HepG2 (cell line): ENCODE measurements around the gene ANO1. TPM values are rescaled to one million over a fixed set of nuclear protein-coding genes. Genes with fewer than 3 reads are reported as not detected.

Experiments
- ATAC-seq: fragments of 200-7000 bp; cut with Tn5 transposase; 3 replicates; pipeline ENCODE4 v1.9.1; 2020; ENCODE audit warnings: mild to moderate bottlenecking, moderate library complexity
- BruUV-seq: library from RNA; stranded (reverse); fragments of 400-500 nt; replicated peaks from 2 replicates; lab custom pipeline; 2021; lab: Mats Ljungman, UMichigan
- CTCF ChIA-PET: fragments of 300-600 bp; formaldehyde crosslinking; extraction: SDS; loops from one replicate; lab custom pipeline; 2021; ENCODE audit warnings: low total read pairs, inconsistent platforms, low intra/inter-chr PET ratio; lab: Yijun Ruan, JAX
- POLR2A ChIA-PET: fragments of 350-600 bp; sonication (Branson Sonifier 250); formaldehyde crosslinking; loops from one replicate; lab custom pipeline; 2020; ENCODE audit warnings: antibody characterized with exemption, inconsistent platforms; lab: Yijun Ruan, JAX
- DNase-seq: peaks from one replicate; pipeline ENCODE4 v3.0.0-alpha.2; 2015; ENCODE audit warnings: low spot score
- FAIRE-seq: peaks from 3 replicates; lab custom pipeline; 2011; peaks lifted over from hg19 to GRCh38; lab: Jason Lieb, UNC
- H2AFZ ChIP-seq: one replicate; pipeline ENCODE4 v1.6.1; 2011; ENCODE audit warnings: low read length, inconsistent platforms
- H3K27ac ChIP-seq: fragments of 300-600 bp; 3 replicates; pipeline ENCODE4 v1.8.0; 2011; ENCODE audit warnings: mixed run types, mild to moderate bottlenecking, mixed read lengths, low read length, inconsistent platforms; ENCODE audit not compliant: insufficient read depth; ENCODE audit errors: extremely low read length
- H3K27me3 ChIP-seq, 2 experiments: fragments of 200-600 bp in 1 of 2; 2 replicates in 1 of 2; 3 replicates in 1 of 2; pipeline versions ENCODE4 v1.6.0 to v1.8.0; 2011; ENCODE audit warnings: low read length in 2 of 2, mild to moderate bottlenecking in 2 of 2, moderate library complexity in 2 of 2, inconsistent platforms in 1 of 2; ENCODE audit not compliant: insufficient read depth in 2 of 2, control insufficient read depth in 1 of 2
- H3K36me3 ChIP-seq, 2 experiments: fragments of 200-600 bp in 1 of 2; replicated peaks in 1 of 2; 2 replicates in 1 of 2; 3 replicates in 1 of 2; pipeline versions ENCODE4 v1.5.1 to v1.8.0; 2011; ENCODE audit warnings: low read length in 2 of 2, inconsistent platforms in 1 of 2; ENCODE audit not compliant: insufficient read depth in 2 of 2, control insufficient read depth in 1 of 2
- H3K4me1 ChIP-seq: 2 replicates; pipeline ENCODE4 v1.5.1; 2012; ENCODE audit warnings: low read length, inconsistent platforms; ENCODE audit not compliant: insufficient read depth
- H3K4me2 ChIP-seq: 2 replicates; pipeline ENCODE4 v1.6.0; 2011; ENCODE audit warnings: low read depth, low read length, inconsistent platforms
- H3K4me3 ChIP-seq, 3 experiments: fragments of 200-600 bp in 1 of 3; sonication (generic), shearing (Covaris generic) in 1 of 3; replicated peaks in 1 of 3; 2 replicates each; pipeline ENCODE4 v1.5.1; 2011 to 2016; ENCODE audit warnings: low read length in 3 of 3, inconsistent platforms in 2 of 3, low read depth in 2 of 3, mild to moderate bottlenecking in 2 of 3, control low read depth in 1 of 3, mixed read lengths in 1 of 3; ENCODE audit not compliant: insufficient read depth in 1 of 3
- H3K79me2 ChIP-seq: one replicate; pipeline ENCODE4 v1.6.1; 2011; ENCODE audit warnings: low read length, inconsistent platforms; ENCODE audit not compliant: insufficient read depth
- H3K9ac ChIP-seq: 2 replicates; pipeline ENCODE4 v1.6.0; 2011; ENCODE audit warnings: mild to moderate bottlenecking, low read depth, low read length, inconsistent platforms; ENCODE audit not compliant: insufficient read depth
- H3K9me3 ChIP-seq: 2 replicates; pipeline ENCODE4 v1.5.1; 2012; ENCODE audit warnings: mild to moderate bottlenecking, low read length
- H4K20me1 ChIP-seq: 2 replicates; pipeline ENCODE4 v1.6.0; 2011; ENCODE audit warnings: inconsistent platforms, mild to moderate bottlenecking, low read length, moderate library complexity; ENCODE audit not compliant: insufficient read depth
- BRD4 ChIP-seq: sonication (generic); formaldehyde crosslinking; IDR thresholded peaks from 2 replicates; pipeline ENCODE4 v1.4.0; 2020; ENCODE audit warnings: missing genetic modification reagents
- CENPX ChIP-seq: sonication (generic); formaldehyde crosslinking; IDR thresholded peaks from 2 replicates; pipeline ENCODE4 v1.9.0; 2021; ENCODE audit warnings: mild to moderate bottlenecking, missing genetic modification reagents, moderate library complexity
- SP140L ChIP-seq: sonication (generic); formaldehyde crosslinking; IDR thresholded peaks from 2 replicates; pipeline ENCODE4 v1.4.0; 2020; ENCODE audit warnings: missing genetic modification reagents, borderline replicate concordance
- SYNCRIP ChIP-seq: fragments of 200-400 bp; formaldehyde crosslinking; IDR thresholded peaks from 2 replicates; pipeline ENCODE4 v1.6.1; 2018; ENCODE audit warnings: mild to moderate bottlenecking, low read depth, low read length; ENCODE audit not compliant: insufficient read depth
- TBX3 ChIP-seq: fragments of 450-650 bp; IDR thresholded peaks from 2 replicates; pipeline ENCODE4 v1.6.1; 2017; ENCODE audit warnings: antibody characterized with exemption, mild to moderate bottlenecking, inconsistent platforms, borderline replicate concordance
- ZFP82 ChIP-seq: sonication (generic); formaldehyde crosslinking; IDR thresholded peaks from 2 replicates; pipeline ENCODE4 v1.5.1; 2020; ENCODE audit warnings: mild to moderate bottlenecking, missing genetic modification reagents, borderline replicate concordance
- ZKSCAN5 ChIP-seq: sonication (generic); formaldehyde crosslinking; IDR thresholded peaks from 2 replicates; pipeline ENCODE4 v1.5.1; 2020; ENCODE audit warnings: mild to moderate bottlenecking, missing genetic modification reagents
- WGBS: methylation state at CpG from one replicate; pipeline ENCODE4 v1.1.6; 2017; ENCODE audit warnings: low lambda C conversion rate; 5-methylcytosine and 5-hydroxymethylcytosine counted together
- in situ Hi-C: cut with HindIII; loops from 2 replicates; pipeline ENCODE4 v1.10.0; 2017; ENCODE audit warnings: low pct_unique_long_range_greater_than_20kb; ENCODE audit not compliant: extremely low pct_ligation_motif_present
- intact Hi-C: fragments of 100-400 bp; cut with micrococcal nuclease; formaldehyde crosslinking; loops from one replicate; pipeline ENCODE4 v1.10.0; 2022; ENCODE audit not compliant: unreplicated experiment
- polyA plus RNA-seq, 8 experiments: library from polyadenylated mRNA; depleted of rRNA in 3 of 8; stranded (reverse) in 7 of 8; unstranded in 1 of 8; fragments of >200 nt; fragmentation: Illumina TruSeq in 4 of 8; extraction: Trizol in 4 of 8; gene quantifications; 2 replicates each; pipeline versions ENCODE4 v1.2.1 to v1.2.3, GENCODE V29; 2011 to 2016; ENCODE audit warnings: low read depth in 4 of 8, missing spikeins in 1 of 8, mixed read lengths in 1 of 8; ENCODE audit not compliant: insufficient read depth in 1 of 8
- total RNA-seq, 5 experiments: library from RNA; depleted of rRNA; stranded (reverse); fragments of >200 nt; fragmentation: Illumina TruSeq; extraction: Trizol; gene quantifications; 2 replicates each; pipeline ENCODE4 v1.2.3, GENCODE V29; 2016; ENCODE audit warnings: low read depth in 1 of 5
- TF ChIP-seq, protein P1 (sequence below): sonication (generic); formaldehyde crosslinking; IDR thresholded peaks from 2 replicates; pipeline ENCODE4 v1.5.0; 2020; ENCODE audit warnings: missing genetic modification reagents, mild to moderate bottlenecking, borderline replicate concordance
- TF ChIP-seq, protein P2 (sequence below): sonication (generic); formaldehyde crosslinking; IDR thresholded peaks from 2 replicates; pipeline ENCODE4 v1.5.0; 2020; ENCODE audit warnings: mild to moderate bottlenecking, missing genetic modification reagents
- TF ChIP-seq, protein P3 (sequence below): sonication (generic); formaldehyde crosslinking; IDR thresholded peaks from 2 replicates; pipeline ENCODE4 v1.4.0; 2020; ENCODE audit warnings: missing genetic modification reagents

Gene ANO1
- total and polyA plus RNA-seq, 2 of the 13 experiments (the other 11 are each of a cell fraction or from before 2014, with no cell fraction given): not detected

DNA sequence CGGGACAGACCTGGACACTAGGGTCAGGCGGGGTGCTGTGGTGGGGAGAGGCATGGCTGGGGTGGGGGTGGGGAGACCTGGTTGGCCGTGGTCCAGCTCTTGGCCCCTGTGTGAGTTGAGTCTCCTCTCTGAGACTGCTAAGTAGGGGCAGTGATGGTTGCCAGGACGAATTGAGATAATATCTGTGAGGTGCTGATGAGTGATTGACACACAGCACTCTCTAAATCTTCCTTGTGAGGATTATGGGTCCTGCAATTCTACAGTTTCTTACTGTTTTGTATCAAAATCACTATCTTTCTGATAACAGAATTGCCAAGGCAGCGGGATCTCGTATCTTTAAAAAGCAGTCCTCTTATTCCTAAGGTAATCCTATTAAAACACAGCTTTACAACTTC lies 128.9 kb downstream of the ANO1 start:
- H2AFZ ChIP-seq: no peak overlapping the region
- WGBS: 99% methylated on average over 5 of the region's 6 CpGs
- H3K79me2 ChIP-seq: peaks cover 20% of the 10 kb centered on the region
- ChIA-PET CTCF (no interaction called here), POLR2A (no interaction called here)
- H4K20me1 ChIP-seq: peaks cover 17% of the 10 kb centered on the region; the same call in 1 of the 2 replicates
- ATAC-seq: no peak
- H3K4me1 ChIP-seq: peaks cover 20% of the 10 kb centered on the region
- no peak overlapping the region for H3K4me3 ChIP-seq
- no peak for DNase-seq
- peaks cover 9 to 23% of the 10 kb centered on the region in 2 experiments; a peak in 4 of 5 replicates for H3K36me3 ChIP-seq
- no peak for FAIRE-seq
- in situ Hi-C loops (no loop called here), intact Hi-C loops (loop anchor here (10.0 kb wide), 1 partner anchor 68 kb away; the partner anchor contains the start of gene PPFIA1)
- TF ChIP-seq CENPX (no peak), SP140L (CRISPR knock-in tag) (no peak), SYNCRIP (no peak), ZKSCAN5 (CRISPR knock-in tag) (no peak), TBX3 (no peak), BRD4 (CRISPR knock-in tag) (no peak), ZFP82 (CRISPR knock-in tag) (no peak)
- TF ChIP-seq, protein P1, sequence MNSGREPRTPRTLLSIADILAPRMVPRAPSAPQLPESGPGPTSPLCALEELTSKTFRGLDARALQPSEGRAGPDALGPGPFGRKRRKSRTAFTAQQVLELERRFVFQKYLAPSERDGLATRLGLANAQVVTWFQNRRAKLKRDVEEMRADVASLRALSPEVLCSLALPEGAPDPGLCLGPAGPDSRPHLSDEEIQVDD (CRISPR knock-in tag): no peak
- TF ChIP-seq, protein P2, sequence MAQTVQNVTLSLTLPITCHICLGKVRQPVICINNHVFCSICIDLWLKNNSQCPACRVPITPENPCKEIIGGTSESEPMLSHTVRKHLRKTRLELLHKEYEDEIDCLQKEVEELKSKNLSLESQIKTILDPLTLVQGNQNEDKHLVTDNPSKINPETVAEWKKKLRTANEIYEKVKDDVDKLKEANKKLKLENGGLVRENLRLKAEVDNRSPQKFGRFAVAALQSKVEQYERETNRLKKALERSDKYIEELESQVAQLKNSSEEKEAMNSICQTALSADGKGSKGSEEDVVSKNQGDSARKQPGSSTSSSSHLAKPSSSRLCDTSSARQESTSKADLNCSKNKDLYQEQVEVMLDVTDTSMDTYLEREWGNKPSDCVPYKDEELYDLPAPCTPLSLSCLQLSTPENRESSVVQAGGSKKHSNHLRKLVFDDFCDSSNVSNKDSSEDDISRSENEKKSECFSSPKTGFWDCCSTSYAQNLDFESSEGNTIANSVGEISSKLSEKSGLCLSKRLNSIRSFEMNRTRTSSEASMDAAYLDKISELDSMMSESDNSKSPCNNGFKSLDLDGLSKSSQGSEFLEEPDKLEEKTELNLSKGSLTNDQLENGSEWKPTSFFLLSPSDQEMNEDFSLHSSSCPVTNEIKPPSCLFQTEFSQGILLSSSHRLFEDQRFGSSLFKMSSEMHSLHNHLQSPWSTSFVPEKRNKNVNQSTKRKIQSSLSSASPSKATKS: no peak
- TF ChIP-seq, protein P3, sequence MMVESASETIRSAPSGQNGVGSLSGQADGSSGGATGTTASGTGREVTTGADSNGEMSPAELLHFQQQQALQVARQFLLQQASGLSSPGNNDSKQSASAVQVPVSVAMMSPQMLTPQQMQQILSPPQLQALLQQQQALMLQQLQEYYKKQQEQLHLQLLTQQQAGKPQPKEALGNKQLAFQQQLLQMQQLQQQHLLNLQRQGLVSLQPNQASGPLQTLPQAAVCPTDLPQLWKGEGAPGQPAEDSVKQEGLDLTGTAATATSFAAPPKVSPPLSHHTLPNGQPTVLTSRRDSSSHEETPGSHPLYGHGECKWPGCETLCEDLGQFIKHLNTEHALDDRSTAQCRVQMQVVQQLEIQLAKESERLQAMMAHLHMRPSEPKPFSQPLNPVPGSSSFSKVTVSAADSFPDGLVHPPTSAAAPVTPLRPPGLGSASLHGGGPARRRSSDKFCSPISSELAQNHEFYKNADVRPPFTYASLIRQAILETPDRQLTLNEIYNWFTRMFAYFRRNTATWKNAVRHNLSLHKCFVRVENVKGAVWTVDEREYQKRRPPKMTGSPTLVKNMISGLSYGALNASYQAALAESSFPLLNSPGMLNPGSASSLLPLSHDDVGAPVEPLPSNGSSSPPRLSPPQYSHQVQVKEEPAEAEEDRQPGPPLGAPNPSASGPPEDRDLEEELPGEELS (CRISPR knock-in tag): no peak
- H3K27ac ChIP-seq: no peak overlapping the region
- no TSS peak for BruUV-seq
- no peaks in the 10 kb centered on the region; a peak in 1 of 5 replicates for H3K27me3 ChIP-seq
- no peak overlapping the region for H3K4me2 ChIP-seq
- no peaks in the 10 kb centered on the region for H3K9me3 ChIP-seq
- H3K9ac ChIP-seq: no peak overlapping the region
